ENCODE measurements around the gene HBS1L.
A peak's percentile ranks its signal among the peaks of the same experiment; 100 is the strongest.

Gene HBS1L

GRCh38 chr6:134936476-134936875 is 118.1 kb downstream of the HBS1L start:
- no peak for DNase-seq
- TF ChIP-seq, protein P1, sequence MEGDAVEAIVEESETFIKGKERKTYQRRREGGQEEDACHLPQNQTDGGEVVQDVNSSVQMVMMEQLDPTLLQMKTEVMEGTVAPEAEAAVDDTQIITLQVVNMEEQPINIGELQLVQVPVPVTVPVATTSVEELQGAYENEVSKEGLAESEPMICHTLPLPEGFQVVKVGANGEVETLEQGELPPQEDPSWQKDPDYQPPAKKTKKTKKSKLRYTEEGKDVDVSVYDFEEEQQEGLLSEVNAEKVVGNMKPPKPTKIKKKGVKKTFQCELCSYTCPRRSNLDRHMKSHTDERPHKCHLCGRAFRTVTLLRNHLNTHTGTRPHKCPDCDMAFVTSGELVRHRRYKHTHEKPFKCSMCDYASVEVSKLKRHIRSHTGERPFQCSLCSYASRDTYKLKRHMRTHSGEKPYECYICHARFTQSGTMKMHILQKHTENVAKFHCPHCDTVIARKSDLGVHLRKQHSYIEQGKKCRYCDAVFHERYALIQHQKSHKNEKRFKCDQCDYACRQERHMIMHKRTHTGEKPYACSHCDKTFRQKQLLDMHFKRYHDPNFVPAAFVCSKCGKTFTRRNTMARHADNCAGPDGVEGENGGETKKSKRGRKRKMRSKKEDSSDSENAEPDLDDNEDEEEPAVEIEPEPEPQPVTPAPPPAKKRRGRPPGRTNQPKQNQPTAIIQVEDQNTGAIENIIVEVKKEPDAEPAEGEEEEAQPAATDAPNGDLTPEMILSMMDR (IDR thresholded peaks at IDR 0.05): no peak
- Mint-ChIP-seq H3K36me3 (ENCODE audit: low read depth) (no peaks in the 10 kb centered on the region), H3K27ac (peak overlapping the region; percentile 8), H3K9me3 (no peaks in the 10 kb centered on the region), H3K4me1 (peaks cover 18% of the 10 kb centered on the region), H3K4me3 (no peak overlapping the region), H3K27me3 (ENCODE audit: low read depth, poor library complexity) (peaks cover 10% of the 10 kb centered on the region)

DNA sequence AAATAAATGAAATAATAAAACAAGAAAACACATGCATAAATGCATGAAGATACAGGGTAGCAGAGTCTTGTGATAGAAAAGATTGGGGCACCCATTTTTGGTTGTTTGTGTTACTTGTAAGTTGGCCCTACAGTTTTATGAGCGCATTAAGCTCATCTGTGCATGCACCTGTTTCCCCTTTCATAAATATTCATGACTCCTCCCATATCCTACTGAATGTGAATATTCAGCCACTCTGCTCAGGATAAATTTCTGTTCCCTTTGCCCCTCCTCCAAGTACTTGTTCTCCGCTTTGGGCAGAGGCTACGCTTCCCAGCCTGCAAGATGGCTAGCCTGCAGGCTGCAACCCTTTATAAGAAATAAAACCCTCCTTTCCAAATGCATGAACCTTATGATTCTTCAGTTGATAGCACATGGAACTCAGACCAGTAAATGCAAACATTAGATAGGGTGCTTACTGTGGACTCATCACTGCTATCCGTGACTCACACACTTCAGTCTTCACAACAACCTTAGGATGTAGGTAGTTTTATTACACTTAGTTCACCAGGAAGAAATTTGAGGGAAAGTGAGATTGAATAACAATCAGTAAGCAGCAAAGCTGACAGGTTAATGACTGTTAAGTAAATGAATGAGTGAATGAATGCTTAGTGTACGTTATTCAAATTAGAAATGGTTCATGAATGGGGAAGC is 119.7 kb downstream of the HBS1L start:
- no peaks in the 10 kb centered on the region for H3K36me3 Mint-ChIP-seq (ENCODE audit: low read depth)
- H3K4me1 Mint-ChIP-seq: peaks cover 18% of the 10 kb centered on the region
- H3K27ac Mint-ChIP-seq: no peak overlapping the region
- DNase-seq: no peak
- TF ChIP-seq, protein P1 (IDR thresholded peaks at IDR 0.05): no peak
- no peaks in the 10 kb centered on the region for H3K9me3 Mint-ChIP-seq
- H3K27me3 Mint-ChIP-seq (ENCODE audit: low read depth, poor library complexity): peaks cover 10% of the 10 kb centered on the region
- no peak overlapping the region for H3K4me3 Mint-ChIP-seq

DNA sequence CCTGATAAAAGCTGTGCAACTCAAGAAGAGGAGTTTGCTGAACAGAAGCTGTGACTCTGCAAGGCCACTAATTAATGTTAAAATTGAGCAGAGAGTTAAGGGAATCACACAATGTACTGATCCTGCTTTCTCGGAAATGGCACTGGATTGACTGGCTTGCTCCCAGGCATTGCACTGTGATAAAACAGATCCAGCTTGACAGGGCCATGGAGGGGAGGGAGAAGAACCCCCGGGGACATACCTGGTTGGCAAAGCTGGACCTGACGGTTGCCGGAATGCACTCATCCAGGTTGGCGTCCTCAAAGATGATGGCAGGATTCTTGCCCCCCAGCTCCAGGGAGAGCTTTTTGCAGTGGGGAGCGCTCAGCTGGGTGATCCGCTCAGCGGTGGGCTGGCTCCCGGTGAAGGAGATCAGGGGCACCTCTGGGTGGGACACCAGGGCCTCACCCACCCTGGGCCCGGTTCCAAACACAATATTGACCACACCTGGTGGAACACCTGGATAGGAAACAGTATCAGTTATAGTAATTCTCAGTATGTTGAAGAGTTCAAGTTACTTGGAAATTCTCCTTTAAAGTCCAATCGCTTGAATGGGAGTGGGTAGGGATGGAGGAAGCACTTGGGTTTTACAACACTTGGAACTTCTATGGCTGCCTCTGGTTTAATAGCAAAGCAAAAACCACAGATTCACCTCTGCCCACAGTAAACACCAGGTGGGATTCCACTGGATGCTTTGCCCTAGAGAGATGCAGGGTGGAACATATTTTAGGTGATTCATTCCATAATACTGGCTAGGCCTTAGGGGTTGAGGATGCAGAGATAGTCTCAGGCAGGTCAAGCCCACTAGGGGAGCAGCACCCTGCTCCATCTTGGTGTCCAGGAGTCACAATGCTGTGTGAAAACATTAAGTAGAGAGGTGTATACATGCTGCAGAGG is 121.8 kb downstream of the HBS1L start:
- no peak for DNase-seq
- no peak overlapping the region for H3K27ac Mint-ChIP-seq
- TF ChIP-seq, protein P1 (IDR thresholded peaks at IDR 0.05): no peak
- H3K27me3 Mint-ChIP-seq (ENCODE audit: low read depth, poor library complexity): peaks cover 7% of the 10 kb centered on the region
- H3K36me3 Mint-ChIP-seq (ENCODE audit: low read depth): no peaks in the 10 kb centered on the region
- H3K4me3 Mint-ChIP-seq: no peak overlapping the region
- H3K9me3 Mint-ChIP-seq: no peaks in the 10 kb centered on the region
- H3K4me1 Mint-ChIP-seq: peaks cover 29% of the 10 kb centered on the region

- DNase-seq: no peak
- Mint-ChIP-seq H3K36me3 (ENCODE audit: low read depth) (no peaks in the 10 kb centered on the region), H3K9me3 (no peaks in the 10 kb centered on the region), H3K4me1 (peaks cover 25% of the 10 kb centered on the region), H3K4me3 (no peak overlapping the region), H3K27ac (no peak overlapping the region), H3K27me3 (ENCODE audit: low read depth, poor library complexity) (peaks cover 7% of the 10 kb centered on the region)
- TF ChIP-seq, protein P1 (IDR thresholded peaks at IDR 0.05): no peak
These were observed 122.5 kb downstream of the HBS1L start for GRCh38 chr6:134932098-134932497.

- Mint-ChIP-seq H3K36me3 (ENCODE audit: low read depth) (no peaks in the 10 kb centered on the region), H3K4me1 (peaks cover 15% of the 10 kb centered on the region), H3K9me3 (no peaks in the 10 kb centered on the region), H3K27ac (no peak overlapping the region), H3K27me3 (ENCODE audit: low read depth, poor library complexity) (peaks cover 7% of the 10 kb centered on the region), H3K4me3 (no peak overlapping the region)
- TF ChIP-seq, protein P1 (IDR thresholded peaks at IDR 0.05): no peak
- DNase-seq: no peak
These were observed 124.2 kb downstream of the HBS1L start for GRCh38 chr6:134930463-134930862.
